Lower leg skin (tissue), 4 donors: ENCODE results near the gene TSPAN32. TPM values are rescaled to one million over a fixed set of nuclear protein-coding genes. Genes with fewer than 3 reads are reported as not detected.

Experiments used
- DNase-seq, 2 donors: peaks; one replicate each; pipeline ENCODE4 v3.0.0-alpha.2; 2019; ENCODE audit warnings: low spot score in 2 of 2
- H3K4me3 ChIP-seq: fragments of 200-600 bp; sonication (generic); 2 replicates; pipeline ENCODE4 v1.5.1; 2017; ENCODE audit warnings: mild to moderate bottlenecking, low read depth; ENCODE audit not compliant: poor library complexity, severe bottlenecking
- POLR2A ChIP-seq, 2 donors: fragments of 450-650 bp; IDR thresholded peaks; one replicate each; pipeline ENCODE4 v1.6.1; 2016 to 2017; ENCODE audit warnings: antibody characterized with exemption in 2 of 2, mild to moderate bottlenecking in 1 of 2, moderate library complexity in 1 of 2
- WGBS, 2 donors: methylation state at CpG; one replicate each; pipeline ENCODE4 v1.1.5; 2018; 5-methylcytosine and 5-hydroxymethylcytosine counted together
- intact Hi-C: fragments of 100-400 bp; cut with DNase I; formaldehyde crosslinking; loops from one replicate; pipeline ENCODE4 v1.15.0; 2023; ENCODE audit warnings: low total_unique reads
- total RNA-seq, 4 donors: library from RNA; depleted of rRNA; stranded (reverse); fragments of >200 nt; gene quantifications; one replicate each; pipeline ENCODE4 v1.1.0, GENCODE V29; 2016
- TF ChIP-seq, protein P1 (sequence below), 3 donors: fragments of 450-650 bp; IDR thresholded peaks; one replicate each; pipeline ENCODE4 v1.5.1; 2016; ENCODE audit warnings: antibody characterized with exemption in 3 of 3, mild to moderate bottlenecking in 3 of 3, moderate library complexity in 2 of 3

TSPAN32 gene, protein sequence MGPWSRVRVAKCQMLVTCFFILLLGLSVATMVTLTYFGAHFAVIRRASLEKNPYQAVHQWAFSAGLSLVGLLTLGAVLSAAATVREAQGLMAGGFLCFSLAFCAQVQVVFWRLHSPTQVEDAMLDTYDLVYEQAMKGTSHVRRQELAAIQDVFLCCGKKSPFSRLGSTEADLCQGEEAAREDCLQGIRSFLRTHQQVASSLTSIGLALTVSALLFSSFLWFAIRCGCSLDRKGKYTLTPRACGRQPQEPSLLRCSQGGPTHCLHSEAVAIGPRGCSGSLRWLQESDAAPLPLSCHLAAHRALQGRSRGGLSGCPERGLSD
- 1 to 10 TPM in 2 of 4 donors, under 1 TPM in 2; 0.30 to 2.4 (median 1.5) TPM for total RNA-seq

DNA sequence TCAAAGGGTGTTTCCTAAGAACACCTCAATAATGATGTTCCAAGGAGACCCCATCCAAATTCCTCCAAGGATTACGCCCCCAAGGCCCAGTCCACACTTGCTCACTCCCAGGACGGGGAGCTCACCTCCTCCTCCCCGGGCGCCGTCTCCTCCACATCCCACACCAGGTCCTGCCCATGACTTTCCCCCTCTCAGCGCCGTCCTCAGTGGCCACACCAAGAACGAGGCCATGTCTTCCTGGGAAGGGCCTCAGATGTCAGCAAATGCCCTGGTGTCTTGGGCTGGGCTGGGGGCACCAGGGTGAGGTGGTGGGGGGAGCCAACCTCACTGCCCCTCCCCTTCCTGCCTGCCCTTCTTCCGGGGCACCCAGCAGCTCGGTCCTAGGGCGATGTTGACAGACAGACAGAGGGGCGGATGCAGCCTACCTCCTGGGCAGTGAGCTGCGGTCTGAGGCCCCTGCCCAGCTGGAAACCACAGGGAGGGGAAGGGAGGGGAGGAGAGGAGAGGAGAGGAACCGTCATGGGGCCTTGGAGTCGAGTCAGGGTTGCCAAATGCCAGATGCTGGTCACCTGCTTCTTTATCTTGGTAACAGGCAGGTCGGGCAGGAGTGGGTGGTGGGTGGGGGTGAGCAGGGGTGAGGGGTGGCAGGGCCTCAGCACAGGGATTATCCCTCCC, at the start of gene TSPAN32, which contains the start of gene C11orf21:
TSPAN32 (plus strand) TSS at position 383 of the 675 bp plus-strand sequence; CDS start at position 520, 137 bp downstream.
C11orf21 (minus strand) TSS at position 288 of the 675 bp plus-strand sequence; CDS start at position 178, 110 bp downstream.
- H3K4me3 ChIP-seq = no peak within 1 kb of the TSS
- WGBS, 2 donors = 64 to 79% methylated on average over 16 of the region's 16 CpGs
- peak in 1 of 2 donors; percentile 35 for DNase-seq
- TF ChIP-seq, protein P1, sequence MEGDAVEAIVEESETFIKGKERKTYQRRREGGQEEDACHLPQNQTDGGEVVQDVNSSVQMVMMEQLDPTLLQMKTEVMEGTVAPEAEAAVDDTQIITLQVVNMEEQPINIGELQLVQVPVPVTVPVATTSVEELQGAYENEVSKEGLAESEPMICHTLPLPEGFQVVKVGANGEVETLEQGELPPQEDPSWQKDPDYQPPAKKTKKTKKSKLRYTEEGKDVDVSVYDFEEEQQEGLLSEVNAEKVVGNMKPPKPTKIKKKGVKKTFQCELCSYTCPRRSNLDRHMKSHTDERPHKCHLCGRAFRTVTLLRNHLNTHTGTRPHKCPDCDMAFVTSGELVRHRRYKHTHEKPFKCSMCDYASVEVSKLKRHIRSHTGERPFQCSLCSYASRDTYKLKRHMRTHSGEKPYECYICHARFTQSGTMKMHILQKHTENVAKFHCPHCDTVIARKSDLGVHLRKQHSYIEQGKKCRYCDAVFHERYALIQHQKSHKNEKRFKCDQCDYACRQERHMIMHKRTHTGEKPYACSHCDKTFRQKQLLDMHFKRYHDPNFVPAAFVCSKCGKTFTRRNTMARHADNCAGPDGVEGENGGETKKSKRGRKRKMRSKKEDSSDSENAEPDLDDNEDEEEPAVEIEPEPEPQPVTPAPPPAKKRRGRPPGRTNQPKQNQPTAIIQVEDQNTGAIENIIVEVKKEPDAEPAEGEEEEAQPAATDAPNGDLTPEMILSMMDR (IDR thresholded peaks at IDR 0.05) = no peak
- no peak for TF ChIP-seq POLR2A (IDR thresholded peaks at IDR 0.05)
- intact Hi-C loops = loop anchor here (10.0 kb wide), 1 partner anchor 233 kb away; no protein-coding TSS in a partner anchor

DNA sequence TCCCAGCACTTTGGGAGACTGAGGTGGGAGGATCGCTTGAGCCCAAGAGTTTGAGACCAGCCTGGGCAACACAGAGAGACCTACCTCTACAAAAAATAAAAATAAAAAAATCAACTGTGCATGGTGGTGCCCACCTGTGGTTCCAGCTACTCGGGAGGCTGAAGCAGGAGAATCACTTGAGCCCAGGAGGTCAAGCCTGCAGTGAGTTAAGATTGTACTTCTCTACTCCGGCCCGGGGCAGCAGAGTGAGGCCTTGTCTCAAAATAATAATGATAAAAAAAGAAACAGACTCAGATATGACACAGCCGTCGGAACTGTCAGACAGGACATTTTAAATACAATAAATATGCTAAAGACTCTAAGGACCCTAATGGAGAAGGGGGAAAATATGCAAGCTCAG, 49.8 kb upstream of the TSPAN32 start:
- 92 to 93% methylated on average over 6 of the region's 6 CpGs for WGBS, 2 donors
- intact Hi-C loops = no loop called here
- no peak overlapping the region for H3K4me3 ChIP-seq
- no peak for TF ChIP-seq POLR2A (IDR thresholded peaks at IDR 0.05)
- TF ChIP-seq, protein P1 (IDR thresholded peaks at IDR 0.05) = no peak
- DNase-seq = no peak

DNA sequence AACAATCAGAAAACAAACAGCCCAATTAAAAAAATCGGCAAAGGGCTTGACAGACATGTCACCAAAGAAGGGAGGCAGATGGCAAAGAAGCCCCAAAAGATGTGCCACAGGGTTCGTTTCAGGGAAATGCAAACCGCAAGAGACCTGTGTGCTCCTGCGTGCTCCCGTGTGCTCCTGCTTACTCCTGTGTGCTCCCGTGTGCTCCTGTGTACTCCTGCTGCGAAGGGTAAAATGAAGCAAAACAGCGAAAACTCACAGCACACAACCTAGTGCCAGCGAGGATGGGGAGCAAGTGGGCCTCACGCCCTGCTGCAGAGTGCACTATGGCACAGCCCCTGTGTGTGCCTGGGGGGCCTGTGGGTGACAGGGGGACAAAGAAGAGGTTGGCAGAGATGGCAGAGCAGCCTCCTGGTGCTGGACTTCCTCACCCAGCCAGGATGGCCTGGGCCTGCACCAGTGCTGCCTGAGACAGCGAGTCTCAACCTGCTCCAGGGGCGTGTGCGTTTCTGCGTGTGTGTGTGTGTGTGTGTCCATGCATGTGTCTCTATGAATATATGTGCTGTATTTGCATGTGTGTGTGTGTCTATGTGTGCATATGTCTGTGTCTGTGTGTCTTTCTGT, 45.4 kb upstream of the TSPAN32 start:
- 47 to 58% methylated on average over 14 of the region's 14 CpGs for WGBS, 2 donors
- DNase-seq = peak; percentile 34 to 76

DNA sequence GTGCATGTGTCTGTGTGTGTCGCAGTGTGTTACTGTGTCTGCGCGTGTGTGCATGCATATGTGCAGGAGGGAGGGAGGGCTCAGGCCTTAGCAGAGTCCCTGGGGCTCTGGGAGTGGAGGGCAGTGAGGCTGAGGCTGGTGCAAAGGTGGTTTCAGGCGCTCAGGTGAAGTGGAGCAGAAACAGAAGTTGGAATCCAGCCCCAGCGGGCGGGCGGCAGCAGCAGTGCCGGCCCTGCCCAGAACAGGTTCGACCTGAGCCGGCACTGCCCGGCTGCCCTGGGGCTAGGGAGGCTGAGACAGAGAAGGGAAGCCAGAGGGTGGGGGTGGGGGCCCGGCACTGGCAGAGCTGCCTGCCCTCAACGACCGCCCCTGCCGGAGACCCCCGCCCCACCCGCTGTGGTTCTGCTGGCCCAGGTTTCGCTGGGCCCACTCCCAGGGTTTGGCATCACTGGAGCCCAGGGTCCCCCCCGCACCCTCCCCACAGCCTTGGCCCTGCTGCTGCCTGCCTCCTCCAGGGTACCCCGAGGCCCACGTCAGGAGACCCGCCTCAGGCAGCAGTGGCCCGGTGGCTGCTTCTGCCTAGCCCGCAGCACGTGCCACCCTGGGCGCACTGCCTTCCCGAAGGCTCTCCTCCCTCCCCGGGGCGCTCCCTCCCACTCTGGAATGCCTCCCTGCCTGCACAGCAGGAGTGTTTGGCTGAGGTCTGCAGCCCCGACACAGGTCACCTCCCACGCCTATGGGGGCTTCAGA, 44.7 kb upstream of the TSPAN32 start:
- DNase-seq = peak; percentile 56 to 88
- intact Hi-C loops = no loop called here
- H3K4me3 ChIP-seq = no peak overlapping the region
- TF ChIP-seq, protein P1 (IDR thresholded peaks at IDR 0.05) = no peak
- TF ChIP-seq POLR2A (IDR thresholded peaks at IDR 0.05) = no peak
- 51 to 56% methylated on average over 13 to 24 of the region's 31 CpGs for WGBS, 2 donors

More for the DNA sequence above, 45.4 kb upstream of the TSPAN32 start:
- intact Hi-C loops = no loop called here
- TF ChIP-seq POLR2A (IDR thresholded peaks at IDR 0.05) = no peak
- TF ChIP-seq, protein P1 (IDR thresholded peaks at IDR 0.05) = no peak
- H3K4me3 ChIP-seq = no peak overlapping the region
